NK-92 treated with Interleukin-12 subunit alpha and Interleukin-12 subunit beta, amount 100 ng/mL, for 24 hours (cell line): ENCODE data around the gene TOMM40L.

Experiments used
- DNase-seq: peaks from one replicate; lab custom pipeline; 2025; lab: John Stamatoyannopoulos, UW

The TOMM40L gene

DNA sequence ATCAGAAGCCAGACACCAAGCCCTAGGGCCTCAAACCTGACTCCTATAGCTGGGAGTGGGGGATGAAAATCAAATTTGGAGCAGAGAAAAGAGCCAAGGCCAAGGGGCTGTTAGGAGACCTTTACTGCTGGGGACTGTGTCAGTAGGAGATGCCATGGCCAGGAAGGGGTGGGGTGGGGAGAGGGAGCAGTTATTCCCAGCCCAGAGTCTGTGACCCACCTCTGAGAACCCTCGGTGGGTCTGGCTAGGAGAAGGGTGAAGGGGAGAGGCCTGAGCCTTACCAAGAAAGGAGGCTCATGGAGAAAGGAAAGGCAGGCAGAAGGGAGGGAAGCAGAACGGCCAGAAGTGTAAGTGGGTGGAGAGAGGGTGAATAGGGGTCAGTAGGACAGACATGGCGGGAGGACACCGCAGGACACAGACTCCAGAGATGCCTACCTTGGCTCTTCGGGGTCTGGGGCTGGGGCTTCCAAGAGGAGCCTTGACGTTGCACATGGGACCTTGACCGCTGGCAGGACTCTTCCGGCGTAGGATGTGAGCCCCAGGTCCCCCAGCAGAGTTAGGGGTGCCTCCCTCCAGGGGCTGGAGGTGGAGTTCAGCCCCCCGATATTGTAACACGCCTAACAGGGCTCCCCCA is 28.2 kb upstream of the TOMM40L start:
- DNase-seq = no peak

DNA sequence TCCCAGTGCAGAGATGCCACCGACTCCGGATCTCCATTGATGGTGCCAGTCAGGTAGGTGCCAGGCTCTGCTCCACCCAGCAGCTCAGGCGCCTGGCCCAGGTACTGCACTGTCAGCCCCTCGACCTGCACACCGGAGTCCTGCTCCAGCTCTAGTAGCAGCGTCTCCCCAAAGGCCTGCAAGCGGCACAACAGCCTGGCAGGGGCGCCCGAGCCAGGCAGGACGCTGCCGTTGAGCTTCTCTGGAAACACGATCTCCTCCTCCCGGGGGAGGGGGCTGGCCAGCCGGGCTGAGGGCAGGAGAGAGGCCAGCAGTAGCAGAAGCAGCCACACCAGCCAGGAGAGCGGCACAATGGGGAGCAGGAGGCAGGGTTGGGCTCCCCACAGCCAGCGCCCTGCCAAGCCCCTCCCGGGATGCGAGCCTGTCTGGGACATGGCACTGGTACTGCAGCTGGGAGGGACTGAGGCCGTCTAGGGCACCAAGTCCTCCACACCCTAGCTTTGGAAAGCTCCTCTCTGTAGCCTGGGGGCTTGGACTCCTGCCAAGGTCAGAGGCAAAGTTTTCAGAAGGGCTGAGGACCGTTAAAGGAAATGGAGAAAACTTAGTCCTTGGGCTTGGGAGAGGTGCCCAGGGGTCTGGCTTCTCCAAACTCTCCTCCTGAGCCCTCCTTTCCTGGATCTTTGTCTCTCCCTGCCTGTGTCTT is 27.5 kb upstream of the TOMM40L start:
- DNase-seq = no peak

DNA sequence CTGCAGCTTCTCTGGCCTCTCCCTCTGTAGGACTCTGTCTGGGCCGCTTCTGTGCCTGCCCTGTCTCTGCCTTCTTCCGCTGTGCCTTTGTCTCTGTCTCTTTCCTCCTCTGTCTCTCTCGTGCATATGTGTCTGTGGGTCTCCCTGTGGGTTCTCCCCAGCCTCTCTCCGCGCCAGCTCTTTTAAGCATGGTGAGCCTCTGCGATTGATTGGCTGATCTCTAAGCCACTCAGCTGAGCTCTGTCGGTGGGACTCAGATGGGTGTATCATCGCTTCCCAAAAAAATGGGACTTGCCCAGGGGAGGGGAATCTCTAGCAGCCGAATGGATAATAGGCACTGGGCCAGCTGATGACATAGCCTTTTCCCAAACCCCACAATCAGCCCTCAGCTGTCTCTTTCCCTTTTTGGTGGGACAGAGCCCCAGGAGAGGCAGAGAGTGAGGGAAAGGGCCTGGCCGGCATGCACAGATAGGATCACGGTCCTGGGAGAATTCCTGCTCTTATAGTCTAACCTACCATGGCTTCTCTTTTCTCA is 26.9 kb upstream of the TOMM40L start, which contains the start of gene ADAMTS4:
TSS of gene ADAMTS4 (minus strand) at position 158 of the 535 bp plus-strand sequence. CDS start 427 bp downstream, outside the sequence.
- no peak for DNase-seq

DNA sequence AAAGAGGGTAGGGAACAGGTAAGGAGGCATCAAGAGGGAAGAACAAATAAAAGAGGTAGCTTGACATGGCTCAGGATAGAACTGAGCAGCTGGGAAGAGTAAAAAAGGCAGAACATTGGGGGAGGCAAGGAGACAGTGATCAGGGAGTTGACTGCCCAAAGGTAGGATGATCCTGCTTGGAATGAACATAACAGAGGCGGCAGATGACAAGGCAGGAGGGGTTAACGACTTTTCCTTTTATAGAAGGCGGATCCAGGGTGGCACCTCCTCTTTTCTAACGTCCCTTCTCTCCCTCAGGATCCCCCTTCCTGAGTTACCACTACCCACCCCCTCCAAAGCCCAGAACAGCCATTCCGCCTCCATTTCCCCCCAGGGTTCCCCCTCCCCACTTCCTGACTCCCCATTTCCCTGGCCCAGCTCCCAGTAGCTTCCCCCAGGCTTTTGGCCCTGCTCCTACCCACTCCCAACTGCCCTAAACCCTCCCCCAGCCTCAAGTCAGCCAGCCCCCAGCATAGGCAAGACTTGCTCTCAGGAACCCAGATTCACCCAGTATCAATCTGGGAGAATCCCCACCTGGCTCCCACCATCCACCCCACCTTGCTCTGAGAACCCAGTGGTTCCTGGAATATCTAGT is 26.2 kb upstream of the TOMM40L start:
- DNase-seq = no peak

DNA sequence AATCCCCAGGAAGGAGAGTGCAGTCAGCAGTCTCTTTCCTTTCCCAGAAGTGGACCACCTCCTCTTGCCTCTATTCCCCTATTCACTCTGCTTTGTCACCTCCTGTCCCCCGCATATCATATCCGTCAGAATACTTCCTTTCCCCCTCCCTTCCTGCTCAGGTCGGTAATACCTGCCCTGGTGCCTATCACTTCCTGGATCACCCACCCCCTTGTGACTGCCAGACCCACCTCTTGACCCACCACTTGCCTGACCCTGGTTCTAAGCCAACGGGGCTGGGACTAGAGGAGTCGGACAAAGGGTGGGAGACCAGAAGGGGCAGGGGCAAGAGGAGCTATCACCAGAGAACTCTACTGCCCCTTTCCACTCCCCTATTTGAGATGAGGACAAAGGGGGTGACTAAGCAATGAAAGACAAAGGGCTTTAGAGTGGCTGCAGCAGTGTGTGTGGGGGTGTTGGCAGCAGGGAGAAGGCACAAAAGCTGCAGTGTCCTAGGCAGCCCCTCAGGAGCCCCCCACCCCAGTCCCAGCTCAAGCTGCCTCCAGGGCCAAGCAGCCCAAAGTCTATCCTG is 25.4 kb upstream of the TOMM40L start:
- no peak for DNase-seq

DNA sequence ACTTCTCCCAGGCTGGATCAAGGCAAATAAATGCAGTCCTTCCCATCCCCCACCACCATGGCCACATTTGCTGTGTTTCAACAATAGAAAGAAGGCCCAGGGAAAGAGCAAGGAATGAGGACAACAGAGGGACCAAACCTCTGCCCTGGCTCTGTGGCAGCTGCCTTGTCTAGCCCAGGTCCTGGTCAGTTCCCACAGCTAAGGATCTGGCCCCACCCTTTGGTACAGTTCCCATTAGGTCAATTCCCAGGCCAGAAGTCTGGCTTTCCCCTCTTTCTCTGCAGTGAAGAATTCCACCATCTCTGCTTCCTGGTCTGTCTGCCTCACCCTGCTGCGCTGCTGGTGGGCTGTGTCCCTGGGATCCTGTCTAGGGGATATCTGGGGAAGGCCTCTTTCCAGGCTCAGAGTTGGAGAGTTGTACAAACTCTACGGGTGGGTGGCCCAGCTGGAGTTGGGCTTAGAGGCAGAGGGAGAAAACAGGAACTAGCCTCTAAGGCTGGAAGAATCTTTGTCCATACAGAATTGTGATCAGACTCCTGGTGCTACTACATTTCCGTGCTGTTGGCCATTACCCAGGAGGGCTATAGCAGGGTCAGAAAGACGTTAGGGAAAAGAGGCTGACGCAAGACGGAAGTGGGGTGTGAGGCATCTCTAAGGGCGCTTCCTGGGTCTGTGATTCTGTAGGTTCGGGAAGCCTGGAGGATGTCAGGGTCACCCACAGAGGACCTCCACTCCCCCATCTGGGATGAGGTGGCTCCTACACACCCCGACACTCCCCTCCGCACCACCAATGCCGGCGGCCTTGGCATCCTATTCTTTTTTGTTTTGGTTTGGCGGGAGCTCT is 24.6 kb upstream of the TOMM40L start:
- DNase-seq = no peak

DNA sequence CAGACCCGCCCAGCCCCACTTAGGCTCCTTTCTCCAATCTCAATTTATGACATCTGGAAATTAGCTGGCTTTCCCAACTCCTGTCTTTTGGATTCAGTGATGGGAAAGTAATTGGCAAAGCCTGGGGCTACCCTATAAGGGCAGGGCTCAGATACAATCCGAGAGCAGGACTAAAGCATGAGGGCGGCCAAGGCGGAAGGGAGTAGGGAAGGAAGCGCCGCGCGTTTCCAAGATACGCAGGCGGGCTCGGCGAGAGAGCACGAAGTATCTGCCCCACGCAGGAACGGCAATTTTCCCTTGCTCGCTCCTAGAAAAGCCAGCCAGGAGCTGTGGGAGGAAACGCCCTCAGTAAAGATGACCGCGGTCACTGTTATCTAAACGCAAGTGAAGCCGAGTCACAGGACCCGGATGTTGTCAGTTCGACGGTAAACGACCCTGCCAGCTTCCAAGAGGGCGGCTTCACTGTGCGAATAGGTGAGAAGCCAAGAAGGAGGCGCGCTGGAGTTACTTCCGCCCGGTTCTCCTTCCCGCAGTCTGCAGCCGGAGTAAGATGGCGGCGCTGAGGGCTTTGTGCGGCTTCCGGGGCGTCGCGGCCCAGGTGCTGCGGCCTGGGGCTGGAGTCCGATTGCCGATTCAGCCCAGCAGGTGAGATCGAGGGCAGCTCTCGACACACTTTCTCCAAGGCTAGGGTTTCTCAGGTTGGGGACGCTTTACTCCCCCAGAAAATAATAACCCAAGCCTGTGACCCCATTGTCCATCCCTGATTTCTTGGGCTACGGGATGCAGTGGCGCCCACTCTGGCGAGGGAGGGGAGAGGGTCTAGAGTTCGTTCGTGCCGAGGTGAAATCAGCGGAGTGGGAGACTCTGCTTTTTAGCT is 23.8 kb upstream of the TOMM40L start, which contains the start of gene NDUFS2:
TSS of gene NDUFS2 (plus strand) at position 532 of the 877 bp plus-strand sequence. CDS start at position 551, 19 bp downstream.
- peak; percentile 94 for DNase-seq

DNA sequence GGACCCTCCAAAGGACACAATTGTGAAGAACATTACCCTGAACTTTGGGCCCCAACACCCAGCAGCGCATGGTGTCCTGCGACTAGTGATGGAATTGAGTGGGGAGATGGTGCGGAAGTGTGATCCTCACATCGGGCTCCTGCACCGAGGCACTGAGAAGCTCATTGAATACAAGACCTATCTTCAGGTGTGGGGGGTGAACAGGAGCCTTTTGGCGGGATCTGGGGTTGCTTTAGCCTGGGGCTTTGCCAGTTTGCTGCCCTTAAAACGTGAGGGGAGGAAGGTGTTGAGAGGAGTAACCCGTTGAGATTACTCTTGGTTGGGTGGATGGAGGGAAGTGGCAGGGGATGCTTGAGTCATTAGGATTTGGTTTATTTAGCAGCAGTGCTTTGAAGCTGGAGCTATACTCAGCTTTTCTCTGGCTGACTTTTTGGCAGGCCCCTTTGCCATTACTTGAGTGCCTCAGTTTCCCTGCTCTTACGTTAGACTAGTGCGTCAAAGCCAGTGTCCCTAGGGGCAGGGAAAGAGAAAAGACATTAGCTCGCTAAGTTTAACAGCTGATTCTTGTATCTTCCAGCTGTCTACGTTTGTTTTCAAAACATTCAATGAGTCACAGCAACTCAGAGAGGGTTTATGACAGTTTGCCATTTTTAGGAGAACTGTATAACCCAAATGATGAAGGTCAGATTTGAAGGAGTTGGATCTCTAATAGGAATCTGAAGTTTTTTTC is 19.3 kb upstream of the TOMM40L start:
- no peak for DNase-seq

DNA sequence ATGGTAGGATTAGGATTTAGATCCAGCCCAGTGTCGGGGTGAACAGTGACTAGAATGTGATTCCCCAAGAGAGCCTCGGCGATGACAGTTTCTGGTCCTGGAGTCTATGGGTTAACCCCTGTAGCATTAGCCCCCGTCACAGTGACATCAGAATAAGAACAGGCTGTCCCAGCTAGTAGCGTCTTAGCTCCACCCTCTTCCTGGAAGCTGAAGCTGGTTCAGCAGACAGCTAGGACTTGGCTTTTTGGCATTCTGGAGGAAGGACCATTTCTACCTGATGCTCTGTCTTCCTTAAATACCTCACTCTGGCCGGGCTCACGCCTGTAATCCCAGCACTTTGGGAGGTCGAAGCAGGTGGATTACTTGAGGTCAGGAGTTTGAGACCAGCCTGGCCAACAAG is 18.7 kb upstream of the TOMM40L start:
- DNase-seq = no peak

DNA sequence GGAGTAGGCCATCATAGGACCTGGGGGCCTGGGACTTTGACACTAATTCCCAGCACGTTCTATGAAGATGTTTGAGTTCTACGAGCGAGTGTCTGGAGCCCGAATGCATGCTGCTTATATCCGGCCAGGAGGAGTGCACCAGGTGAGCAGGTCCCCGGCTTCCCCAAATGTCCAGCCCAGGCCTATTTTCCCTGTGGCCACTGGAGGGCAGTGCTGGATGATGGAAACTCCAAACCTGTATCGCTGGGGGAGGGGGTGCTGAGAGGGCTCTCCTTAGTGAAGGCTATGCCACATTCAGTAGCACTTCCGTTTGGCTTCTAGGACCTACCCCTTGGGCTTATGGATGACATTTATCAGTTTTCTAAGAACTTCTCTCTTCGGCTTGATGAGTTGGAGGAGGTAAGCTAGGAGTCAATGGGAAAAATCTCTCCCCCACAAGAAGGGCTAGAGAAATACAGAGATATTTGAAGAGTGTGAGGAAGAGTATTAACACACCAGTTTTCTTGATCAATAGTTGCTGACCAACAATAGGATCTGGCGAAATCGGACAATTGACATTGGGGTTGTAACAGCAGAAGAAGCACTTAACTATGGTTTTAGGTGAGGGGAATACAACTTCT is 16.0 kb upstream of the TOMM40L start:
- DNase-seq = peak; percentile 71

DNA sequence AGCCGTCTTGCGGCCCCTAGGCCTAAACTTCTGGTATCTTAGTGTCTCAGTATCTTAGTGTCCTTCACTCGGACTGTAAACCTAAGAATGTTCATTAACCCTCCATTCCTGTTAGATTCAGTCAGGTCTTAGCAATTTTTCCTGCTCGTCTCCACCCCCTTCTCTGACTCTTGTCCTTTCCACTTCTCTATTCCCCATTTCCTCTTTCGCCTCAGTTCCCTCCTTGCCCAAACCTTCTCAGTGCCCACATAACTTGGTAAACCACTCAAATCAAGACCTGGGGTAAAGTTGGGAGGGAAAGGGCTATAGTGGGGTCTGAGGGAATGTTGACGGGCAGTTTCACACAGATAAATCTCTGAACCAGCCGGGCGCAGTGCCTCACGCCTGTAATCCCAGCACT is 11.5 kb upstream of the TOMM40L start:
- no peak for DNase-seq

DNA sequence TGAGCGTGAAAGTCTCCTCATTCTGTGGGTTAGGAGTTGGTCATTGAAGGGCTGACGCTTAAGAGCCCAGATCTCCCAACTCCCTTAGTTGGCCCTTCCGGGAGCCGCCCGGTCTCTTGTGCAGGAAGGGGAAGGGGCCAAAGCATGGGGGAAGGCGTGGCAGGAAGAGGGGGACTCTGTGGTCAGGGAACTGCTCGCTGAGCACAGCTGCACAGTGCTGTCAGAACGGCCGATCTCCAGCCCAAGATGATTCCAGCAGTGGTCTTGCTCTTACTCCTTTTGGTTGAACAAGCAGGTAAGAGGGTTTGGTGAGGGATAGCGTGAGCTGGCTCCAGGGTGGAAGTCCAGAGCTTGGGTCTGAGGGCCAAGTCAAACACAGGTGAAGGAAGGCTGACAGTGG is 10.8 kb upstream of the TOMM40L start, which contains the start of gene FCER1G:
TSS of gene FCER1G (plus strand) at position 220 of the 400 bp plus-strand sequence. CDS start at position 247, 27 bp downstream.
- no peak for DNase-seq

DNA sequence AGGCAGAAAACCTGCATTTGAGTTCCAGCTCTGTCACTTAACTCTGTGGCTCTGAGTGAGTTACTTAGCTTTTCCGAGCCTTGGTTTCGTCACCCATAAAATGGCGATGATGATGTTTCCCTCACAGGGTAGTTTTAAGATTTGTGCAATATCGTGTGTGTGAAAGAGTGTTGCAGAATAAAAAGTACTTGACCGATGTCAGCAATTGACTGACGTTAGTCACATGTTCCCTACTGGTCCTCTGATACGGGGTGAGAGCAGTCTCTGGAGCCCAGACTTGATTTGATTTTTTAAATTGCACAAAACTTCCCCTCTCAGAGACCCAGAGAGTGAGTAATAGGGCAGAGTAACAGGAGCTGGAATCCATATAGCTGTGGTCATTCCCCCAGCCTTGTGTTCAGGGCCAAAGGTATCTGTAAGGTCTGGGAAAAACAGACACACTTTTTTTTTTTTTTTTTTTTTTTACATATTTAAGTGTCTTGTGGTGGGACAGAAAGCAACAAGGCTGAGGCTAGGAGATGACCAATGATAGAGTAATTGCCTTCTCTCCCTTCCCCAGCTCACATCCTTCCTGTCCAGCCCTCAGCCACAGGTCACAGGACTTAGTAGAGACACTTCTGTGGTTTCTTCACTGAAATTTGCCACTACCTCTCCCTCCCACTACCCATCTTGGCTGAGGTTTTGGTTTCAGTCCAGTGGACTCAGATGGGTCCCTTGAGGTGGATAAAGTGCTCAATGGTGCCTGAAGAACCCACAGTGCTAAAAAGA is 8.7 kb upstream of the TOMM40L start:
- peak; percentile 58 for DNase-seq

DNA sequence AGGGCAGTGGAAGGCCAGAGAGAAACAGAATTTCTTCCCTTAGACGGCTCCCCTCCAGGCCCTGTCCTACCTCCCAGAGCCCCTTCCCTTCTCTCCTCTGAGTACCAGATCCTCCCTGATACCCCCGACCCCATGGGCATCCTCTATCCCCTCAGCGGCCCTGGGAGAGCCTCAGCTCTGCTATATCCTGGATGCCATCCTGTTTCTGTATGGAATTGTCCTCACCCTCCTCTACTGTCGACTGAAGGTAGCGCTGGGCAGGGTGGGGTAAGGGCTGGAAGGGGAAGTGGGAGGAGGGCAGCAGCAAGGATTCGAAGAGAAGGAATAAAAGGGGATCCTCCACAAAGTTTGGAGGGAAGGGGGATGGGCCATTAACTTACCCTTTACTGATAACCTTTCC is 8.0 kb upstream of the TOMM40L start:
- DNase-seq = no peak

DNA sequence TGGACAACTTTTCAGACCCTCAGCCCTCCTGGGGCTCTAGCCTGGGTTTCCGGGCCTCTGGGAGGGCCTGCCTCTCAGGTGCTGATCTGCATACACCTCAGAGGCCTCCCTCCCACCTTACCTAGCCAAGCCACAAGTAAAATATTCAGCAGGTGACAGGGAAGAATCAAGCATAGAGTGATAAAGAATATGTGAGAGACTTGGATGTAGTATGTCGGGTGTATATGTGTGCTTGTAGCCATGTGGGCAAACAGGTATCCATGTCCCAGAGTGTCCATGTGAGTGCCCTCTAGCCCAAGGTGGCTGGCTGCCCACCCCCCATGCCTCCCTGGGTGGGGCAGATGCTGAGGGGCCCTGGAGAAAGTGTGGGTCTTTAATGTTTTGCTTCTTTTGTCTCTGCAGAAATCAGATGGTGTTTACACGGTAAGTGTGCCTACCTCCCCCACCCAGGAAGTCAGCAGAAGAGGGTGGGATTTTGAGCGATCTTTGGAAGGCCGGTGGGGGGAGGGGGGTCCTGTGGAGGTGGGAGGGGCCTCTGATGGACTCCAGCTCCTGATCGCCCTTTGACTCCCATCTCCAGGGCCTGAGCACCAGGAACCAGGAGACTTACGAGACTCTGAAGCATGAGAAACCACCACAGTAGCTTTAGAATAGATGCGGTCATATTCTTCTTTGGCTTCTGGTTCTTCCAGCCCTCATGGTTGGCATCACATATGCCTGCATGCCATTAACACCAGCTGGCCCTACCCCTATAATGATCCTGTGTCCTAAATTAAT is 7.4 kb upstream of the TOMM40L start:
- no peak for DNase-seq

DNA sequence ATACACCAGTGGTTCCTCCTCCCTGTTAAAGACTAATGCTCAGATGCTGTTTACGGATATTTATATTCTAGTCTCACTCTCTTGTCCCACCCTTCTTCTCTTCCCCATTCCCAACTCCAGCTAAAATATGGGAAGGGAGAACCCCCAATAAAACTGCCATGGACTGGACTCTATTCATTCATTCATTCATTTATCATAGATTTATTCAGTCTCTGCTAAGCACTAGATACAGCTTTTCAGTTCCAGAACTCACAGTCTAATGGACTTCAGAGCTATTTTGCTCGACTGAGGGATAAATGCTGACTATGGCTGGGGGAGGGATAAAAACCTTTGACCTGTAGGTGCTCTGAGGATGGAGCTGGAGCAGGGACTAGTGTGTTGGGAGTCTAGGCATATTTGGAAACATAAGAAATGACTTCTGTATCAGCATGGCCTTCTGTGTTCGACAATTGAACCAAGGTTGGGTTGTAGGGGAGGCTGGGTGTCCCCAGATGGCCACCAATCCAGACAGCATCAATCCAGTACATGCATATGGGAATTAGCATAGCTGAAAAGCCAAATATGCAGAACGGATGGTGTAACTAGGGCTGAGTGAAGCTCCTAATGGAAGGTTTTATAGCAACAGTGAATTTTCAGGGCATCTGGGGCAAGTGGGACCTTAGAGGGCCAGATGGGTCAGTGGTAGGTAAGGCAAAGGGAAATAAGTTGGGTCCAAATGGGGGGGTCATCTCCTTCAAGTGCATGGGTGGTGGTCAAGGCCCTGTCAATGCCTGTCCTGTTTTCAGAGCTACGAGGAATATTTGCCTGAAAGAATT is 6.6 kb upstream of the TOMM40L start:
- DNase-seq = no peak

DNA sequence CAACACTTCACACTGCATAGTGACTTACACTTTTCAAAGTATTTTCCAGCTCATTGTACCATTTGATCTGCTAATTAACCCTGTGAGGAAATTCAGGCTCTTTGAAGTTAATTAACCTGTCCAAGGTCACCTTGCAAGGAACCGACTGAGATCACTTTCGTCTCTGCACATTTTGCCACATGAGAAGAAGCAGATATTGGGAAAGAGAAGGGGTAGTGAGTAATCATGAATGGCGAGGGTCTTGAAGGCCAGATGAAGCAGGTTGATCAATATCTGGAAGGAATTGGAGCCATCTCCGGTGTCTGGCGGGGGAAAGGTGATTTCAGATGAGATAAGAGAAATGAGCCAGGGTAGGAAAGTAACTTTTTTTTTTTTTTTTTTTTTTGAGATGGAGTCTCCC is 5.9 kb upstream of the TOMM40L start:
- DNase-seq = no peak
